ENCODE results near the gene MPZL2. TPM values are rescaled to one million over a fixed set of nuclear protein-coding genes. Genes with fewer than 3 reads are reported as not detected.

The MPZL2 gene
- total and polyA plus RNA-seq, 10 of the 15 experiments (the other 5 are each of a cell fraction or from before 2014, with no cell fraction given): 0.81 to 4.8 (median 3.1) TPM

GRCh38 chr11:118283037-118283636 is 19.0 kb upstream of the MPZL2 start:
- intact Hi-C loops (cut with micrococcal nuclease; ENCODE audit: unreplicated experiment) (no loop called here), in situ Hi-C loops (cut with MboI) (no loop called here)
- H3K36me3 ChIP-seq (ENCODE audit: control insufficient read depth in 2 of 2, insufficient read depth in 2 of 2, low read length in 1 of 2): no peaks in the 10 kb centered on the region
- DNase-seq (ENCODE audit: low read depth, low spot score): no peak
- ChIA-PET SMC1A (ENCODE audit: uncharacterized antibody, unreplicated experiment) (interaction anchor here (0.9 to 4.5 kb wide), 9 partner anchors 17 to 84 kb away, joined by 3 to 28 read pairs (median 4); partner anchors contain the start of gene MPZL3), RAD21 (ENCODE audit: unreplicated experiment) (interaction anchor here (1.3 to 1.5 kb wide), 2 partner anchors 26 to 85 kb away, joined by 3 read pairs; no protein-coding TSS in a partner anchor), CTCF (interaction anchor here (1.0 to 7.9 kb wide), 7 partner anchors 13 to 89 kb away, joined by 3 to 41 read pairs (median 4); no protein-coding TSS in a partner anchor), POLR2A (interaction anchor here (0.6 kb wide), 1 partner anchor 52 kb away, joined by 5 read pairs; no protein-coding TSS in a partner anchor)
- no TSS peak for BruUV-seq (replicated peaks)
- no peak overlapping the region for H3K9ac ChIP-seq (ENCODE audit: control insufficient read depth, insufficient read depth, low read length)
- FAIRE-seq: no peak
- ATAC-seq: no peak
- H3K27me3 ChIP-seq (replicated peaks in 1 of 2; ENCODE audit: control insufficient read depth in 2 of 2, insufficient read depth in 2 of 2, low read length in 1 of 2): no peaks in the 10 kb centered on the region
- H2AFZ ChIP-seq (ENCODE audit: control insufficient read depth, low read depth, low read length): no peak overlapping the region
- no peak overlapping the region for H3K27ac ChIP-seq (ENCODE audit: control insufficient read depth, insufficient read depth)
- H3K4me2 ChIP-seq (ENCODE audit: control insufficient read depth, insufficient read depth): no peak overlapping the region
- no peaks in the 10 kb centered on the region for H4K20me1 ChIP-seq (ENCODE audit: control insufficient read depth, insufficient read depth)
- no peak overlapping the region for H3K4me3 ChIP-seq
- peaks cover 9% of the 10 kb centered on the region; the same call in 1 of the 2 replicates for H3K4me1 ChIP-seq (ENCODE audit: control insufficient read depth, insufficient read depth, low read length)
- H3K79me2 ChIP-seq (ENCODE audit: control insufficient read depth, insufficient read depth, low read length): no peaks in the 10 kb centered on the region
- no peaks in the 10 kb centered on the region for H3K9me3 ChIP-seq (replicated peaks; ENCODE audit: control insufficient read depth, insufficient read depth, low read length)
- WGBS (ENCODE audit: insufficient coverage, insufficient replicate concordance, low lambda C conversion rate, missing lambda C conversion rate): 46% methylated on average over 5 of the region's 5 CpGs
- TF ChIP-seq RUNX3 (IDR thresholded peaks at IDR 0.05; ENCODE audit: low read length): no peak
- TF ChIP-seq RFX5 (IDR thresholded peaks at IDR 0.05; ENCODE audit: low read depth, low read length): no peak

GRCh38 chr11:118282606-118283005 is 18.5 kb upstream of the MPZL2 start:
- CTCF ChIA-PET: interaction anchor here (1.0 to 7.9 kb wide), 7 partner anchors 13 to 84 kb away, joined by 3 to 41 read pairs (median 4); no protein-coding TSS in a partner anchor
- RAD21 ChIA-PET (ENCODE audit: unreplicated experiment): interaction anchor here (1.3 to 1.5 kb wide), 2 partner anchors 26 to 84 kb away, joined by 3 read pairs; no protein-coding TSS in a partner anchor
- H3K27ac ChIP-seq (ENCODE audit: control insufficient read depth, insufficient read depth): no peak overlapping the region
- WGBS (ENCODE audit: insufficient coverage, insufficient replicate concordance, low lambda C conversion rate, missing lambda C conversion rate): 45% methylated on average over 6 of the region's 6 CpGs
- no peak for DNase-seq (ENCODE audit: low read depth, low spot score)
- POLR2A ChIA-PET: no interaction called here
- peaks cover 9% of the 10 kb centered on the region; the same call in 1 of the 2 replicates for H3K4me1 ChIP-seq (ENCODE audit: control insufficient read depth, insufficient read depth, low read length)
- no peak overlapping the region for H2AFZ ChIP-seq (ENCODE audit: control insufficient read depth, low read depth, low read length)
- H3K36me3 ChIP-seq (ENCODE audit: control insufficient read depth in 2 of 2, insufficient read depth in 2 of 2, low read length in 1 of 2): no peaks in the 10 kb centered on the region
- no peak for FAIRE-seq
- no peaks in the 10 kb centered on the region for H3K27me3 ChIP-seq (replicated peaks in 1 of 2; ENCODE audit: control insufficient read depth in 2 of 2, insufficient read depth in 2 of 2, low read length in 1 of 2)
- intact Hi-C loops (cut with micrococcal nuclease; ENCODE audit: unreplicated experiment) (no loop called here), in situ Hi-C loops (cut with MboI) (no loop called here)
- H3K79me2 ChIP-seq (ENCODE audit: control insufficient read depth, insufficient read depth, low read length): no peaks in the 10 kb centered on the region
- SMC1A ChIA-PET (ENCODE audit: uncharacterized antibody, unreplicated experiment): interaction anchor here (0.9 to 4.5 kb wide), 7 partner anchors 22 to 84 kb away, joined by 3 to 28 read pairs (median 5); no protein-coding TSS in a partner anchor
- H3K9ac ChIP-seq (ENCODE audit: control insufficient read depth, insufficient read depth, low read length): no peak overlapping the region
- BruUV-seq (replicated peaks): no TSS peak
- no peak overlapping the region for H3K4me2 ChIP-seq (ENCODE audit: control insufficient read depth, insufficient read depth)
- H3K9me3 ChIP-seq (replicated peaks; ENCODE audit: control insufficient read depth, insufficient read depth, low read length): no peaks in the 10 kb centered on the region
- TF ChIP-seq, protein P1, sequence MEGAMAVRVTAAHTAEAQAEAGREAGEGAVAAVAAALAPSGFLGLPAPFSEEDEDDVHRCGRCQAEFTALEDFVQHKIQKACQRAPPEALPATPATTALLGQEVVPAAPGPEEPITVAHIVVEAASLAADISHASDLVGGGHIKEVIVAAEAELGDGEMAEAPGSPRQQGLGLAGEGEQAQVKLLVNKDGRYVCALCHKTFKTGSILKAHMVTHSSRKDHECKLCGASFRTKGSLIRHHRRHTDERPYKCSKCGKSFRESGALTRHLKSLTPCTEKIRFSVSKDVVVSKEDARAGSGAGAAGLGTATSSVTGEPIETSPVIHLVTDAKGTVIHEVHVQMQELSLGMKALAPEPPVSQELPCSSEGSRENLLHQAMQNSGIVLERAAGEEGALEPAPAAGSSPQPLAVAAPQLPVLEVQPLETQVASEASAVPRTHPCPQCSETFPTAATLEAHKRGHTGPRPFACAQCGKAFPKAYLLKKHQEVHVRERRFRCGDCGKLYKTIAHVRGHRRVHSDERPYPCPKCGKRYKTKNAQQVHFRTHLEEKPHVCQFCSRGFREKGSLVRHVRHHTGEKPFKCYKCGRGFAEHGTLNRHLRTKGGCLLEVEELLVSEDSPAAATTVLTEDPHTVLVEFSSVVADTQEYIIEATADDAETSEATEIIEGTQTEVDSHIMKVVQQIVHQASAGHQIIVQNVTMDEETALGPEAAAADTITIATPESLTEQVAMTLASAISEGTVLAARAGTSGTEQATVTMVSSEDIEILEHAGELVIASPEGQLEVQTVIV (IDR thresholded peaks at IDR 0.05; ENCODE audit: borderline replicate concordance, partially characterized antibody): no peak
- TF ChIP-seq GATAD2B (conservative IDR thresholded peaks at IDR 0.05; ENCODE audit: low read depth): no peak
- TF ChIP-seq MLLT1 (IDR thresholded peaks at IDR 0.05): no peak
- no peak for TF ChIP-seq CHD1 (IDR thresholded peaks at IDR 0.05; ENCODE audit: low read depth, low read length)
- no peak for TF ChIP-seq IKZF1 (conservative IDR thresholded peaks at IDR 0.05)
- no peak for TF ChIP-seq ZNF207 (IDR thresholded peaks at IDR 0.05; ENCODE audit: borderline replicate concordance)
- H3K4me3 ChIP-seq: no peak overlapping the region
- H4K20me1 ChIP-seq (ENCODE audit: control insufficient read depth, insufficient read depth): no peaks in the 10 kb centered on the region
- no peak for ATAC-seq

Data from GM12878 (cell line).